HepG2 (cell line): Measurements from ENCODE around the gene MPC1. TPM values are rescaled to one million over a fixed set of nuclear protein-coding genes. Genes with fewer than 3 reads are reported as not detected.
A peak's percentile ranks its signal among the peaks of the same experiment; 100 is the strongest.

ENCODE experiments used
- ETV5 ChIP-seq: IDR thresholded peaks from 2 replicates; pipeline ENCODE4 v1.6.1; 2018; ENCODE audit warnings: missing biosample characterization, missing genetic modification reagents, inconsistent platforms, borderline replicate concordance
- GTF3A ChIP-seq: sonication (generic); formaldehyde crosslinking; conservative IDR thresholded peaks from 2 replicates; pipeline ENCODE4 v1.4.0; 2020; ENCODE audit warnings: mild to moderate bottlenecking, missing genetic modification reagents
- HNRNPH1 ChIP-seq: fragments of 200-400 bp; formaldehyde crosslinking; optimal IDR thresholded peaks from 2 replicates; pipeline ENCODE3; 2017; ENCODE audit warnings: mild to moderate bottlenecking, low read depth, low read length
- KDM5A ChIP-seq: fragments of 200-600 bp; sonication (generic); IDR thresholded peaks from 2 replicates; pipeline ENCODE4 v1.7.0; 2018; ENCODE audit warnings: antibody characterized with exemption, mild to moderate bottlenecking, low read length, borderline replicate concordance
- MAF1 ChIP-seq: sonication (generic); formaldehyde crosslinking; IDR thresholded peaks from 2 replicates; pipeline ENCODE4 v1.5.0; 2020; ENCODE audit warnings: missing genetic modification reagents, borderline replicate concordance
- NKX3-1 ChIP-seq: sonication (generic); formaldehyde crosslinking; IDR thresholded peaks from 2 replicates; pipeline ENCODE4 v1.5.0; 2020; ENCODE audit warnings: missing genetic modification reagents
- RAD21 ChIP-seq: fragments of 450-650 bp; formaldehyde crosslinking; IDR thresholded peaks from 2 replicates; pipeline ENCODE4 v1.5.0; 2020; ENCODE audit warnings: mild to moderate bottlenecking
- SNRNP70 ChIP-seq: fragments of 200-400 bp; formaldehyde crosslinking; IDR thresholded peaks from 2 replicates; pipeline ENCODE4 v1.6.1; 2017; ENCODE audit warnings: mild to moderate bottlenecking, low read depth, low read length, moderate library complexity
- ZFP41 ChIP-seq: sonication (generic); formaldehyde crosslinking; IDR thresholded peaks from 2 replicates; pipeline ENCODE4 v1.4.0; 2020; ENCODE audit warnings: mild to moderate bottlenecking, missing genetic modification reagents, borderline replicate concordance
- ZNF343 ChIP-seq: sonication (generic); formaldehyde crosslinking; IDR thresholded peaks from 2 replicates; pipeline ENCODE4 v1.4.0; 2020; ENCODE audit warnings: mild to moderate bottlenecking, missing genetic modification reagents
- ZNF441 ChIP-seq: sonication (generic); formaldehyde crosslinking; IDR thresholded peaks from 2 replicates; pipeline ENCODE4 v1.7.0; 2021; ENCODE audit warnings: missing genetic modification reagents, borderline replicate concordance
- ZNF451 ChIP-seq: sonication (generic); formaldehyde crosslinking; IDR thresholded peaks from 2 replicates; pipeline ENCODE4 v1.5.0; 2020; ENCODE audit warnings: mild to moderate bottlenecking, missing genetic modification reagents
- ZNF549 ChIP-seq: sonication (generic); formaldehyde crosslinking; IDR thresholded peaks from 2 replicates; pipeline ENCODE4 v1.5.0; 2020; ENCODE audit warnings: missing genetic modification reagents
- ZNF660 ChIP-seq: sonication (generic); formaldehyde crosslinking; IDR thresholded peaks from 2 replicates; pipeline ENCODE4 v1.5.1; 2020; ENCODE audit warnings: mild to moderate bottlenecking, low read depth, missing genetic modification reagents, borderline replicate concordance
- ZNF776 ChIP-seq: sonication (generic); formaldehyde crosslinking; IDR thresholded peaks from 2 replicates; pipeline ENCODE4 v1.4.0; 2020; ENCODE audit warnings: mild to moderate bottlenecking, missing genetic modification reagents
- ZSCAN25 ChIP-seq: sonication (generic); formaldehyde crosslinking; IDR thresholded peaks from 2 replicates; pipeline ENCODE4 v1.8.0; 2022; ENCODE audit warnings: mild to moderate bottlenecking, missing genetic modification reagents
- ZSCAN30 ChIP-seq: sonication (generic); formaldehyde crosslinking; IDR thresholded peaks from 2 replicates; pipeline ENCODE4 v1.5.0; 2020; ENCODE audit warnings: mild to moderate bottlenecking, missing genetic modification reagents
- polyA plus RNA-seq, 8 experiments: library from polyadenylated mRNA; depleted of rRNA in 3 of 8; stranded (reverse) in 7 of 8; unstranded in 1 of 8; fragments of >200 nt; fragmentation: Illumina TruSeq in 4 of 8; extraction: Trizol in 4 of 8; gene quantifications; 2 replicates each; pipeline versions ENCODE4 v1.2.1 to v1.2.3, GENCODE V29; 2011 to 2016; ENCODE audit warnings: low read depth in 4 of 8, missing spikeins in 1 of 8, mixed read lengths in 1 of 8; ENCODE audit not compliant: insufficient read depth in 1 of 8
- total RNA-seq, 5 experiments: library from RNA; depleted of rRNA; stranded (reverse); fragments of >200 nt; fragmentation: Illumina TruSeq; extraction: Trizol; gene quantifications; 2 replicates each; pipeline ENCODE4 v1.2.3, GENCODE V29; 2016; ENCODE audit warnings: low read depth in 1 of 5
- TF ChIP-seq, protein P1 (sequence below): sonication (generic); formaldehyde crosslinking; IDR thresholded peaks from 2 replicates; pipeline ENCODE4 v1.5.1; 2020; ENCODE audit warnings: missing genetic modification reagents, mild to moderate bottlenecking, borderline replicate concordance
- TF ChIP-seq, protein P2 (sequence below): sonication (generic); formaldehyde crosslinking; IDR thresholded peaks from 2 replicates; pipeline ENCODE4 v1.9.0; 2021; ENCODE audit warnings: missing genetic modification reagents, mild to moderate bottlenecking, borderline replicate concordance
- TF ChIP-seq, protein P3 (sequence below): sonication (generic); formaldehyde crosslinking; IDR thresholded peaks from 2 replicates; pipeline ENCODE4 v1.4.0; 2020; ENCODE audit warnings: missing genetic modification reagents
- TF ChIP-seq, protein P4 (sequence below): sonication (generic); formaldehyde crosslinking; IDR thresholded peaks from 2 replicates; pipeline ENCODE4 v1.4.0; 2020; ENCODE audit warnings: missing genetic modification reagents
- TF ChIP-seq, protein P5 (sequence below): IDR thresholded peaks from 2 replicates; pipeline ENCODE4 v1.6.1; 2016; ENCODE audit warnings: missing biosample characterization, missing genetic modification reagents, low read depth

Gene MPC1
- total and polyA plus RNA-seq, 2 of the 13 experiments (the other 11 are each of a cell fraction or from before 2014, with no cell fraction given), result 189 to 214 TPM

DNA sequence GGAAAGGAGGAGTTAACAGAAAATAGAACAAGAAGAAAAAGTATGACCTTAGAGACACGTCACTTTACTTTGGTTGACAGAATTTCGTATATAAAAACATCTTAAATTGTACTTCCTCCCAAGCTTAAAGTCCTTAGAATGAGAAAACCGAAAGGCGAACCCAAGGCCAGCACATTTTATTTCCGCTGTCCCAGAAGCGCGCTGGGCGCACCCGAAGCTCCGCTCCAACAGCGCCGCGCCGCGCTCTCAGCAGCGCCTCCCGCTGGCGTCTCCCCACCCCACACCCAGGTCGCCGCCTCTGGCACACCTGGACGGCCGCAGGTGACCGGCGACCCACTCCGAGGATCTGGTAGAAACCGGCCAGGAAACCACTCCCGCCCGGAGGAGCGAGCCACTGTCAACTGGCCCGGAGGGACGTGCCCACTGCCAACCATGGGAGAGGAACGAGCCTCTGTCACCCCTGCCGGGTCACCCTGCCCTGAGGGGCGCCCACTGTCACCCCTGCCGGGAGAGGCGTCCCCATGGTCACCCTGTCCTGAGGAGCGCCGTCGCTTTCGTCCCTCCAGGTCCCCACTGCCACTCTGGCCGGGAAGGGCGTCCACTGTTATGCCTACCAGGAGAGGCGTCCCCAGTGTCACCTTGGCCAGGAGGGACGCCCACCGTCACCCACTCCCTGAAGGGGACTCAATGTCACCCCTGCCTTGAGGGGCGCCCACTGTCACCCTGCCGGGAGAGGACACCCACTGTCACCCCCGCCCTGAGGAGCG, 824 bp downstream of the MPC1 start (continued):
- TF ChIP-seq NKX3-1 (CRISPR knock-in tag), result no peak
- TF ChIP-seq, protein P1, sequence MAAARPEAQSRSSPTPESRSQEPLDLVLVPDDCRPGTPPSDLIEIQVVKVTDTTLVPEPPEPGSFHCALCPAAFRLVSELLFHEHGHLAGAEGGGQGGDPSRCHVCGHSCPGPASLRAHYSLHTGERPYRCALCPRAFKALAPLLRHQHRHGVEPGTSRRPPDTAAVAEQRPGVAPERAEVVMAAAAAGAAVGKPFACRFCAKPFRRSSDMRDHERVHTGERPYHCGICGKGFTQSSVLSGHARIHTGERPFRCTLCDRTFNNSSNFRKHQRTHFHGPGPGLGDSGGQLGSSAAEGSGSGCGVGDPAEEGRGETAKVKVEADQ (CRISPR knock-in tag), result no peak
- TF ChIP-seq ZNF660 (CRISPR knock-in tag), result no peak
- no peak for TF ChIP-seq SNRNP70
- TF ChIP-seq ZNF776, result no peak; the same call in none of the 2 replicates
- no peak for TF ChIP-seq ZFP41
- TF ChIP-seq, protein P2, sequence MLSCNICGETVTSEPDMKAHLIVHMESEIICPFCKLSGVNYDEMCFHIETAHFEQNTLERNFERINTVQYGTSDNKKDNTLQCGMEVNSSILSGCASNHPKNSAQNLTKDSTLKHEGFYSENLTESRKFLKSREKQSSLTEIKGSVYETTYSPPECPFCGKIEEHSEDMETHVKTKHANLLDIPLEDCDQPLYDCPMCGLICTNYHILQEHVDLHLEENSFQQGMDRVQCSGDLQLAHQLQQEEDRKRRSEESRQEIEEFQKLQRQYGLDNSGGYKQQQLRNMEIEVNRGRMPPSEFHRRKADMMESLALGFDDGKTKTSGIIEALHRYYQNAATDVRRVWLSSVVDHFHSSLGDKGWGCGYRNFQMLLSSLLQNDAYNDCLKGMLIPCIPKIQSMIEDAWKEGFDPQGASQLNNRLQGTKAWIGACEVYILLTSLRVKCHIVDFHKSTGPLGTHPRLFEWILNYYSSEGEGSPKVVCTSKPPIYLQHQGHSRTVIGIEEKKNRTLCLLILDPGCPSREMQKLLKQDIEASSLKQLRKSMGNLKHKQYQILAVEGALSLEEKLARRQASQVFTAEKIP (CRISPR knock-in tag), result no peak
- TF ChIP-seq ZSCAN30 (CRISPR knock-in tag), result no peak
- TF ChIP-seq, protein P3, sequence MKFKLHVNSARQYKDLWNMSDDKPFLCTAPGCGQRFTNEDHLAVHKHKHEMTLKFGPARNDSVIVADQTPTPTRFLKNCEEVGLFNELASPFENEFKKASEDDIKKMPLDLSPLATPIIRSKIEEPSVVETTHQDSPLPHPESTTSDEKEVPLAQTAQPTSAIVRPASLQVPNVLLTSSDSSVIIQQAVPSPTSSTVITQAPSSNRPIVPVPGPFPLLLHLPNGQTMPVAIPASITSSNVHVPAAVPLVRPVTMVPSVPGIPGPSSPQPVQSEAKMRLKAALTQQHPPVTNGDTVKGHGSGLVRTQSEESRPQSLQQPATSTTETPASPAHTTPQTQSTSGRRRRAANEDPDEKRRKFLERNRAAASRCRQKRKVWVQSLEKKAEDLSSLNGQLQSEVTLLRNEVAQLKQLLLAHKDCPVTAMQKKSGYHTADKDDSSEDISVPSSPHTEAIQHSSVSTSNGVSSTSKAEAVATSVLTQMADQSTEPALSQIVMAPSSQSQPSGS (CRISPR knock-in tag), result peak; percentile 67; the same call in 1 of the 2 replicates
- no peak for TF ChIP-seq HNRNPH1
- TF ChIP-seq ZNF441 (CRISPR knock-in tag), result 0 out of 2 replicates have a peak, but pooled peaks have one; percentile 62
- TF ChIP-seq, protein P4, sequence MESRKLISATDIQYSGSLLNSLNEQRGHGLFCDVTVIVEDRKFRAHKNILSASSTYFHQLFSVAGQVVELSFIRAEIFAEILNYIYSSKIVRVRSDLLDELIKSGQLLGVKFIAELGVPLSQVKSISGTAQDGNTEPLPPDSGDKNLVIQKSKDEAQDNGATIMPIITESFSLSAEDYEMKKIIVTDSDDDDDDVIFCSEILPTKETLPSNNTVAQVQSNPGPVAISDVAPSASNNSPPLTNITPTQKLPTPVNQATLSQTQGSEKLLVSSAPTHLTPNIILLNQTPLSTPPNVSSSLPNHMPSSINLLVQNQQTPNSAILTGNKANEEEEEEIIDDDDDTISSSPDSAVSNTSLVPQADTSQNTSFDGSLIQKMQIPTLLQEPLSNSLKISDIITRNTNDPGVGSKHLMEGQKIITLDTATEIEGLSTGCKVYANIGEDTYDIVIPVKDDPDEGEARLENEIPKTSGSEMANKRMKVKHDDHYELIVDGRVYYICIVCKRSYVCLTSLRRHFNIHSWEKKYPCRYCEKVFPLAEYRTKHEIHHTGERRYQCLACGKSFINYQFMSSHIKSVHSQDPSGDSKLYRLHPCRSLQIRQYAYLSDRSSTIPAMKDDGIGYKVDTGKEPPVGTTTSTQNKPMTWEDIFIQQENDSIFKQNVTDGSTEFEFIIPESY (CRISPR knock-in tag), result peak; percentile 68; the same call in 1 of the 2 replicates
- TF ChIP-seq ZNF451, result no peak
- peak; percentile 44; the same call in 1 of the 2 replicates for TF ChIP-seq KDM5A
- TF ChIP-seq ZNF343 (CRISPR knock-in tag), result peak; percentile 80; the same call in 1 of the 2 replicates
- peak; percentile 90; the same call in 1 of the 2 replicates for TF ChIP-seq GTF3A
- peak; percentile 82 for TF ChIP-seq ZSCAN25
- TF ChIP-seq MAF1 (CRISPR knock-in tag), result no peak
- TF ChIP-seq ZNF549 (CRISPR knock-in tag), result no peak
- TF ChIP-seq ETV5, result peak; percentile 85
- TF ChIP-seq, protein P5, sequence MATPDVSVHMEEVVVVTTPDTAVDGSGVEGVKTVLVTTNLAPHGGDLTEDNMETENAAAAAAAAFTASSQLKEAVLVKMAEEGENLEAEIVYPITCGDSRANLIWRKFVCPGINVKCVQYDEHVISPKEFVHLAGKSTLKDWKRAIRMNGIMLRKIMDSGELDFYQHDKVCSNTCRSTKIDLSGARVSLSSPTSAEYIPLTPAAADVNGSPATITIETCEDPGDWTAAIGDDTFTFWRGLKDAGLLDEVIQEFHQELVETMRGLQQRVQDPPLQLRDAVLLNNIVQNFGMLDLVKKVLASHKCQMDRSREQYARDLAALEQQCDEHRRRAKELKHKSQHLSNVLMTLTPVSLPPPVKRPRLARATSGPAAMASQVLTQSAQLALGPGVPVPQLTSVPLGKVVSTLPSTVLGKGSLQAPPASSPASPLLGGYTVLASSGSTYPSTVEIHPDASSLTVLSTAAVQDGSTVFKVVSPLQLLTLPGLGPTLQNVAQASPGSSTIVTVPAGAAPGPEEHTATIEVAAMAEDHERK, result no peak
- TF ChIP-seq RAD21 (CRISPR knock-in tag), result peak; percentile 93
